Colonic mucosa (tissue), 4 donors: Measurements from ENCODE around the gene SHMT2. TPM values are rescaled to one million over a fixed set of nuclear protein-coding genes. Genes with fewer than 3 reads are reported as not detected.

Source experiments
- DNase-seq: peaks from one replicate; pipeline ENCODE4 v3.0.0-alpha.2; 2020
- H3K27ac ChIP-seq: fragments of 200-600 bp; one replicate; pipeline ENCODE4 v1.8.0; 2021
- H3K27me3 ChIP-seq: fragments of 200-600 bp; one replicate; pipeline ENCODE4 v1.8.0; 2021
- H3K36me3 ChIP-seq: fragments of 200-600 bp; one replicate; pipeline ENCODE4 v1.8.0; 2021
- H3K4me1 ChIP-seq: fragments of 200-600 bp; one replicate; pipeline ENCODE4 v1.8.0; 2021; ENCODE audit warnings: mild to moderate bottlenecking
- H3K4me3 ChIP-seq: fragments of 200-600 bp; one replicate; pipeline ENCODE4 v1.8.0; 2021
- H3K9ac ChIP-seq, 2 donors: one replicate each; pipeline ENCODE4 v1.7.0; 2013; ENCODE audit warnings: control low read depth in 2 of 2, low read depth in 2 of 2, low read length in 2 of 2
- H3K9me3 ChIP-seq: fragments of 200-600 bp; one replicate; pipeline ENCODE4 v1.8.0; 2021
- intact Hi-C: fragments of 100-400 bp; cut with DNase I; formaldehyde crosslinking; loops from one replicate; pipeline ENCODE4 v1.14.1; 2022
- total RNA-seq, 2 donors: library from RNA; stranded (reverse); fragmentation: NEBNext Ultra II Directional in 1 of 2; extraction: Animal tissue kit (Norgen Biotek cat#: 25700) in 1 of 2; gene quantifications; one replicate each; pipeline ENCODE4 v1.2.1, GENCODE V29; 2021
- TF ChIP-seq, protein P1 (sequence below): fragments of 200-600 bp; IDR thresholded peaks from one replicate; pipeline ENCODE4 v1.8.0; 2022; ENCODE audit warnings: antibody characterized with exemption, mild to moderate bottlenecking
- donor health status: healthy.
- donor health status: DM: no; HTN: no; CAD: no.
- donor health status: DM: no; HTN: no; CAD: no.

SHMT2 gene
- total RNA-seq, 2 donors from 2014 or later: 69.4 to 160 TPM

DNA sequence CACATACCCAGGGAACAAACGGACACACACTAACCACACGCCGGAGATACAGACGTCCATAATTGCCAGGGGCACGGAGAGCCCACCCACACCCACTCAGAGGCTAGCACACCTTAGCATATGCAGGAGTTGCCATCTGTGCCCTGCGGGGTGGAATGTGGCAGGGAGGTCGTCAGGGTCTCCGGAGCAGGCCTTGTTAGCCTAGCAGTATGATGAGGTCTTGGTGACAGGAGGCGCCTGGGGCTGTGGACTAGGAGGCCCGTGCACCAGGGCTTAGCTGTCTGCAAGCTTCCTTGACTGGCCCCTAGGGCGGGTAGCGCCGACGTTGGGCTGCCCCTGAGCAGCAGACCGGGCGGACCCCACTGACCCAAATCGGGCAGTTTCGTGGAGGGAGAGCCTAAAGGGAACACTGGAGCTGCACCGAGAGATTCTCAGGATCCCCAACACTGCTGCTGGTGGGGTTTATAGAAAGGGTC lies 11.5 kb downstream of the SHMT2 start:
- TF ChIP-seq, protein P1, sequence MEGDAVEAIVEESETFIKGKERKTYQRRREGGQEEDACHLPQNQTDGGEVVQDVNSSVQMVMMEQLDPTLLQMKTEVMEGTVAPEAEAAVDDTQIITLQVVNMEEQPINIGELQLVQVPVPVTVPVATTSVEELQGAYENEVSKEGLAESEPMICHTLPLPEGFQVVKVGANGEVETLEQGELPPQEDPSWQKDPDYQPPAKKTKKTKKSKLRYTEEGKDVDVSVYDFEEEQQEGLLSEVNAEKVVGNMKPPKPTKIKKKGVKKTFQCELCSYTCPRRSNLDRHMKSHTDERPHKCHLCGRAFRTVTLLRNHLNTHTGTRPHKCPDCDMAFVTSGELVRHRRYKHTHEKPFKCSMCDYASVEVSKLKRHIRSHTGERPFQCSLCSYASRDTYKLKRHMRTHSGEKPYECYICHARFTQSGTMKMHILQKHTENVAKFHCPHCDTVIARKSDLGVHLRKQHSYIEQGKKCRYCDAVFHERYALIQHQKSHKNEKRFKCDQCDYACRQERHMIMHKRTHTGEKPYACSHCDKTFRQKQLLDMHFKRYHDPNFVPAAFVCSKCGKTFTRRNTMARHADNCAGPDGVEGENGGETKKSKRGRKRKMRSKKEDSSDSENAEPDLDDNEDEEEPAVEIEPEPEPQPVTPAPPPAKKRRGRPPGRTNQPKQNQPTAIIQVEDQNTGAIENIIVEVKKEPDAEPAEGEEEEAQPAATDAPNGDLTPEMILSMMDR: no peak

DNA sequence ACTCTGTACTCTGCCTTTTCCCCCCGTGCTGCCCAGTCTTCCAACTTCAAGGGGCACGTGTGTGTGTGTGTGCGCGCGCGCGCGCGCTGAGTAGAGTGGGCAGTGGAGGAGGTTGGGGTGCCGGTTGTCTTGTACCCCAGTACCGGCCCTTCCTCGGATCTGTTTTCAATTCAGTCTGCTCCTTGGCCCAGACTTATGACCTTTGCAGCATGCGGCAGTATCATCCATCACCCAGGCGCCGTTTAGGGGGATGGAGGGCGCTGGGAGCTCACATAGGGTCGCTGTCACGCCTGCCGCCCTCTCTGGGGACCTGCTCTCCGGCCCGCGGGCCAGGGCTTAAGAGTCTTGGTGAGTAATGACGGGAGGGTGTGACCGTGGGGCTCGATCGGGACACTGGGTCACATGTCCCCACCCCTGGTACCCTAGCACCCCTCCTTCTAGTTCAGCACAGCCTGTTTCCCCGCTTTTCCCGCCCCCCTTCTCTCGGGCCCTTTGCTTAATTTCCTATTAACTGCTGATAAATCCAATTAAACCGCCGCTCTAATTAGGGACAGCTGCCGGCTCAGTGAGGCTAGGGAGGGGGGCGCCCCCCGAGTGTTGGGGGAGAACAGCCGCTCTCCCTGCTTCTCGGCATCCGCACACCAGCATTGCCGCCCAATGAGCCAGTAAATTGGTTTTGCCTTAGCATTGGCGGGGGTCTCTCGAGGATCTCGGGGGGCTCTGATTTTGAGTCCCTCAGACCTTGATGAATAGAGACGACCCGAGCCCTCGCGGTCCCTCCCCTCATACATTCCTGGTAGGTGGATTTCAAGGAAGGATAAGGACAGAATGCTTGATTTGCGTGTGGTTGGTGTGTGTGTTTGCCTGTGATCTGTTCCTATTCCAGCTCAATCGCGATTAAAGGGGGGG lies 12.1 kb downstream of the SHMT2 start:
- Histone ChIP-seq H3K9me3 (no peaks in the 10 kb centered on the region), H3K27ac (no peak overlapping the region), H3K4me3 (no peak overlapping the region), H3K4me1 (peaks cover 39% of the 10 kb centered on the region), H3K9ac (no peak overlapping the region), H3K36me3 (no peaks in the 10 kb centered on the region), H3K27me3 (peaks cover 66% of the 10 kb centered on the region)
- TF ChIP-seq, protein P1: no peak
- intact Hi-C loops: no loop called here
- DNase-seq: no peak

More for the DNA sequence above, 11.5 kb downstream of the SHMT2 start:
- Histone ChIP-seq H3K4me3 (no peak overlapping the region), H3K27me3 (peaks cover 73% of the 10 kb centered on the region), H3K9ac (peak overlapping the region; percentile 19 to 47), H3K9me3 (no peaks in the 10 kb centered on the region), H3K36me3 (no peaks in the 10 kb centered on the region), H3K27ac (no peak overlapping the region), H3K4me1 (peaks cover 39% of the 10 kb centered on the region)
- intact Hi-C loops: no loop called here
- DNase-seq: no peak

DNA sequence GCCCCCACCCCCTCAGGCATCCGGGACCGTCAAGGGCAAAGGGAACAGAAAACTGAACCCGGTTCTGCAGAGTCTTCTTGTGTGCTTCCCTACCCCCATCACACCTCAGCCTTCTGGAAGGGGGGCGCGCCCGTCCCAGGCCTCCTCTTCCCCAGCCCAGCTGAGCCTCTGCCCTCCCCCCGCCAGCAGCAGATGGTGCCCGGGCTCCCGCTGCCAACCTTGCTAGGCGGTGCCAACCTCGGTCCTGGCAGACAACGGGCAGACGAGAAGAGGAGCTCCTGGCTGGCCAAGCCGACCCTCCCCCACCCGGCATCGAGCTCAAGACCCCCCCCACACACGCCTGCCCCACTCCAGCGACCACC lies 12.8 kb downstream of the SHMT2 start:
- TF ChIP-seq, protein P1: no peak
- Histone ChIP-seq H3K4me3 (no peak overlapping the region), H3K9me3 (no peaks in the 10 kb centered on the region), H3K9ac (no peak overlapping the region), H3K36me3 (no peaks in the 10 kb centered on the region), H3K27me3 (peaks cover 60% of the 10 kb centered on the region), H3K27ac (no peak overlapping the region), H3K4me1 (peaks cover 39% of the 10 kb centered on the region)
- intact Hi-C loops: no loop called here
- no peak for DNase-seq

DNA sequence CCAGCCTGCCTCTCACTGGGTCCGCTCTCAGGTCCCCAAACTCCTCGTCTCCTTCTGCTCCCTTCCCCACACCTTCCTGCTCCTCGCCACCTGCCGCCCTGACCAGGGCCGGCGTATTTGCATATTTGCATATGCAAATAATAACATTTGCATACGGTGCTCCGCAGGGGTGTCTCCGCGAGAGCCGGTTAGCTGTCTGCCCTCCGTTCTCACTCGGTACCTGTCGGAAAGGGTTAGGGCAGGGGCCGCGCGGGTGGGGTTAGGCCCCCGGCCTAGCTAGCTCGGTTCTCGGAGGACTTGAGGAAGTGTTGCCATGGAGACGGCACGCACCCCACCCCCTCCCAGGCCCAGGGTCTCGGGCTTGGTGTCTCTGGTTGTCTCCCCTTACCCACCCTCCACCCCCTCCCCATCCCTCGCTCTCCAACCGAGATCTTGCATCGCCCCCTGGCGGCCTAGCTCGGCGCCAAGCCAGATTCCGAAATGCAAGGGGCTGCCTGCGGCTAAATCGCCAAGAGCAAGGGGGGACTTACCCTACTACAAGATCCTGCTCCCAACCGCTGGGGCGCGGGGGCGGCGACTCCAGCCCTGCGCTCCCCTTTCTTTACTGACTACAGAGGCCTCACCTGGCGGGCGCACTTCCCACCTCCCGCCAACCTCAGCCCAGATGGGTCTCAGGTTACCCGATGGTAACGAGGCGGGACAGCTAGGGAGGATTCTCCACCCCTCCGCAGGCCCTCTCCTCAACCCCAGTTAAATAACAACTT lies 13.4 kb downstream of the SHMT2 start:
- no peaks in the 10 kb centered on the region for H3K36me3 ChIP-seq
- H3K27ac ChIP-seq: no peak overlapping the region
- peaks cover 54% of the 10 kb centered on the region for H3K27me3 ChIP-seq
- peaks cover 38% of the 10 kb centered on the region for H3K4me1 ChIP-seq
- H3K4me3 ChIP-seq: peak overlapping the region; percentile 30
- peak overlapping the region in 1 of 2 donors; percentile 16 for H3K9ac ChIP-seq
- DNase-seq: peak; percentile 72
- H3K9me3 ChIP-seq: no peaks in the 10 kb centered on the region
- TF ChIP-seq, protein P1: peak; percentile 46
- intact Hi-C loops: no loop called here

DNA sequence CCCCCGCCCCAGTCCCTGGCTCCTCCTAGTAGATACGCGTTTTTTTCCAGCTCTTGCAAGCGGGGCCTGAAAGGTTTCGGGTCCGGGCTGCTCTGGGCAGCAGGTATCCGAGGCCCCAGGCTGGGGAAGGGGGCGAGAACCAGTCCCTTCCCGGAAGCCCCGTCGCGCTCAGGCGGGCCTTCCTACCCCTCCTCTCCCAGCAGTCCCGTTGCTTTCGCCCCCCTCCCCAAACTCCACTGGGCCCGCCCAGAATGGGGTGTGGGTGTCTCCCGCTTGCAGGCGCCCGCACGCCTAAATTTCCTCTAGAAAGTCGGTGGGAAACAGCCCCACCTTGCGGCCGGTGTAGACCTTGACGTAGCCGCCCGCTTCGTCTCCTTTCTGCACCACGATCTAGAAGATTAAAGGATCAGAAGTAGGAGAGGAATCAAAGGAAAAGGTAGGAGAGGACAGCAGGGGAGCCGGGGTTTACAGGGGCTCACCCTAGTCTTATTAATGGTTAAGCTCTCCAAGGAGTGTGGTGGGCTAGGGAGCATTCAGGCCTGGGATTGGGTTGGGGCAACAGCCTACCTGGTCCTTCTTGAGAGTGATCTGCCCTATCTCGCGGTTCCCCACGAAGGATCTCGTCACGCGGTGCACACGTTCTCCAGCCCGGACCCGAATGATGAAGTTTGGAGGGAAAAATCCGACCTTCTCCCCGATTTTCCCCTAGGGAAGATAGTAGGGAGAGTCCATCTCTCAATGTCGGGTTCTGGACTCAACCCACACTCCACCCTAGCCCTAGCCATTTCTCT lies 14.2 kb downstream of the SHMT2 start:
- Histone ChIP-seq H3K4me1 (peaks cover 30% of the 10 kb centered on the region), H3K9ac (peak overlapping the region in 1 of 2 donors; percentile 24), H3K27me3 (peaks cover 46% of the 10 kb centered on the region), H3K4me3 (peak overlapping the region; percentile 30), H3K9me3 (no peaks in the 10 kb centered on the region), H3K36me3 (no peaks in the 10 kb centered on the region), H3K27ac (no peak overlapping the region)
- TF ChIP-seq, protein P1: peak; percentile 80
- DNase-seq: peak; percentile 88
- intact Hi-C loops: no loop called here
